ENCODE data around the gene TNFRSF8.

GRCh38 chr1:12072741-12073140 lies 9.6 kb downstream of the TNFRSF8 start:
- no peak for TF ChIP-seq NR3C1 (IDR thresholded peaks at IDR 0.05)
- TF ChIP-seq CTCF (IDR thresholded peaks at IDR 0.05), result no peak
- TF ChIP-seq POLR2AphosphoS2 (conservative IDR thresholded peaks at IDR 0.05; ENCODE audit: low read length), result no peak

All from A549 (cell line).